HCT116 (cell line): ENCODE results near the gene CHKA.

Experiments used
- ELF1 ChIP-seq: IDR thresholded peaks from 2 replicates; pipeline ENCODE4 v1.6.1; 2012; ENCODE audit warnings: low read depth, borderline replicate concordance
- EZH2 ChIP-seq: fragments of 200-600 bp; sonication (generic); IDR thresholded peaks from 2 replicates; pipeline ENCODE4 v1.6.1; 2017; ENCODE audit warnings: antibody characterized with exemption, mixed run types
- EZH2phosphoT487 ChIP-seq: fragments of 200-600 bp; IDR thresholded peaks from 2 replicates; pipeline ENCODE4 v1.6.1; 2018; ENCODE audit warnings: antibody characterized with exemption, borderline replicate concordance
- RAD21 ChIP-seq: IDR thresholded peaks from 2 replicates; pipeline ENCODE4 v1.6.1; 2012; ENCODE audit warnings: low read depth, mild to moderate bottlenecking
- TF ChIP-seq, protein P1 (sequence below), 3 experiments: fragments of 200-600 bp in 1 of 3; sonication (generic) in 1 of 3; IDR thresholded peaks in 2 of 3; conservative IDR thresholded peaks in 1 of 3; 2 replicates each; pipeline ENCODE4 v1.5.1; 2012 to 2017; ENCODE audit warnings: low read depth in 2 of 3, low read length in 2 of 3, antibody characterized with exemption in 1 of 3, borderline replicate concordance in 1 of 3, control low read depth in 1 of 3, mild to moderate bottlenecking in 1 of 3, mixed read lengths in 1 of 3, mixed run types in 1 of 3, moderate library complexity in 1 of 3; ENCODE audit not compliant: insufficient read depth in 1 of 3
- TF ChIP-seq, protein P2 (sequence below): IDR thresholded peaks from 2 replicates; pipeline ENCODE4 v1.6.1; 2012; ENCODE audit warnings: low read depth

DNA sequence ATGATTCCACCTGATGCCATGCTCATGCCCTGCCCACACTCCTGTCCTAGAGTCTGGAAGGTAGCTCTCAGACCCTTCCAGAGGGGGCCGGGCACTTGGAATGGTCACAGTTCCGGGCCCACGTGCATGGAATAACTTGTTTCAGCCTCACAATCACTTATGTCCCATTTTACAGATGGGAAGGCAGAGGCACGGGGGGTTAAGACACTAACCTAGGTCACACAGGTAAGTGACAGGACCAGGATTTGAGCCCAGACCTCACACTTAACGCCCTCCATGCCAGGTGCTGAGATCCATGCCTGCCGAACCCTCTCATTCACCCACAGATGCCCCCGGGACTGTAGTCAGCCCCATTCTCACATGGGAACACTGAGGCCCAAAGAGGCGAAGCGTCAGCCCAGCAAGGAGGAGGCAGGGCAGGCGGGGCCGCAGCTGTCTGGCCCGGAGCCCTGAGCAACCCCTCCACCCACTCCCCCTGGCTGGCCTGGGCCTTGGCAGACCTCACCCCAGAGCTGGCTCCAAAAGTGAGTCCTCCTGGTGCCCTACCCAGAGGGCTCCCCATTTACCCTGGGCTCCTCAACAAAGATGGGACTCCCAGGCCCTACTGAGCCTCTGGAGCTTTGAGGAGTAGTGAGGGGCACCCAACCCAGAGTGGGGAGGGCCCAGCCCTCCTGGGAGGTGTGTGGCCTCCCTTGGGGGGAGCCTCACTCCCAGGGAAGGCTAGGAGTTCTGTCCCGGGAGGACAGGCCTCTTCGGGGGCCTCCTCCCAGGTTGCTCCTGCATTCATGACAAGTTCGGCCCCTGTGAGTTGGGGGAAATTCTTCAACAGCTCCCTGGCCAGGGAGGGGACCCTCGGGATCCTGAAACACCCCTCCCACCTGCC, 113.4 kb downstream of the CHKA start:
- TF ChIP-seq, protein P1, sequence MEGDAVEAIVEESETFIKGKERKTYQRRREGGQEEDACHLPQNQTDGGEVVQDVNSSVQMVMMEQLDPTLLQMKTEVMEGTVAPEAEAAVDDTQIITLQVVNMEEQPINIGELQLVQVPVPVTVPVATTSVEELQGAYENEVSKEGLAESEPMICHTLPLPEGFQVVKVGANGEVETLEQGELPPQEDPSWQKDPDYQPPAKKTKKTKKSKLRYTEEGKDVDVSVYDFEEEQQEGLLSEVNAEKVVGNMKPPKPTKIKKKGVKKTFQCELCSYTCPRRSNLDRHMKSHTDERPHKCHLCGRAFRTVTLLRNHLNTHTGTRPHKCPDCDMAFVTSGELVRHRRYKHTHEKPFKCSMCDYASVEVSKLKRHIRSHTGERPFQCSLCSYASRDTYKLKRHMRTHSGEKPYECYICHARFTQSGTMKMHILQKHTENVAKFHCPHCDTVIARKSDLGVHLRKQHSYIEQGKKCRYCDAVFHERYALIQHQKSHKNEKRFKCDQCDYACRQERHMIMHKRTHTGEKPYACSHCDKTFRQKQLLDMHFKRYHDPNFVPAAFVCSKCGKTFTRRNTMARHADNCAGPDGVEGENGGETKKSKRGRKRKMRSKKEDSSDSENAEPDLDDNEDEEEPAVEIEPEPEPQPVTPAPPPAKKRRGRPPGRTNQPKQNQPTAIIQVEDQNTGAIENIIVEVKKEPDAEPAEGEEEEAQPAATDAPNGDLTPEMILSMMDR (IDR thresholded peaks at IDR 0.05 in 2 of 3, conservative IDR thresholded peaks at IDR 0.05 in 1 of 3; ENCODE audit: borderline replicate concordance in 1 of 3, insufficient read depth in 1 of 3, low read depth in 2 of 3, low read length in 2 of 3) = no peak
- TF ChIP-seq, protein P2, sequence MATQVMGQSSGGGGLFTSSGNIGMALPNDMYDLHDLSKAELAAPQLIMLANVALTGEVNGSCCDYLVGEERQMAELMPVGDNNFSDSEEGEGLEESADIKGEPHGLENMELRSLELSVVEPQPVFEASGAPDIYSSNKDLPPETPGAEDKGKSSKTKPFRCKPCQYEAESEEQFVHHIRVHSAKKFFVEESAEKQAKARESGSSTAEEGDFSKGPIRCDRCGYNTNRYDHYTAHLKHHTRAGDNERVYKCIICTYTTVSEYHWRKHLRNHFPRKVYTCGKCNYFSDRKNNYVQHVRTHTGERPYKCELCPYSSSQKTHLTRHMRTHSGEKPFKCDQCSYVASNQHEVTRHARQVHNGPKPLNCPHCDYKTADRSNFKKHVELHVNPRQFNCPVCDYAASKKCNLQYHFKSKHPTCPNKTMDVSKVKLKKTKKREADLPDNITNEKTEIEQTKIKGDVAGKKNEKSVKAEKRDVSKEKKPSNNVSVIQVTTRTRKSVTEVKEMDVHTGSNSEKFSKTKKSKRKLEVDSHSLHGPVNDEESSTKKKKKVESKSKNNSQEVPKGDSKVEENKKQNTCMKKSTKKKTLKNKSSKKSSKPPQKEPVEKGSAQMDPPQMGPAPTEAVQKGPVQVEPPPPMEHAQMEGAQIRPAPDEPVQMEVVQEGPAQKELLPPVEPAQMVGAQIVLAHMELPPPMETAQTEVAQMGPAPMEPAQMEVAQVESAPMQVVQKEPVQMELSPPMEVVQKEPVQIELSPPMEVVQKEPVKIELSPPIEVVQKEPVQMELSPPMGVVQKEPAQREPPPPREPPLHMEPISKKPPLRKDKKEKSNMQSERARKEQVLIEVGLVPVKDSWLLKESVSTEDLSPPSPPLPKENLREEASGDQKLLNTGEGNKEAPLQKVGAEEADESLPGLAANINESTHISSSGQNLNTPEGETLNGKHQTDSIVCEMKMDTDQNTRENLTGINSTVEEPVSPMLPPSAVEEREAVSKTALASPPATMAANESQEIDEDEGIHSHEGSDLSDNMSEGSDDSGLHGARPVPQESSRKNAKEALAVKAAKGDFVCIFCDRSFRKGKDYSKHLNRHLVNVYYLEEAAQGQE = no peak
- TF ChIP-seq EZH2phosphoT487 (no peak), ELF1 (no peak), EZH2 (no peak), RAD21 (no peak)
